Adrenal gland (tissue), 12 donors: ENCODE data around the gene ARPP21. TPM values are rescaled to one million over a fixed set of nuclear protein-coding genes. Genes with fewer than 3 reads are reported as not detected.

Source experiments
- DNase-seq, 7 donors: peaks; one replicate each; pipeline ENCODE4 v3.0.0-alpha.2; 2019 to 2020
- H3K27ac ChIP-seq, 5 donors: fragments of 200-600 bp; sonication (generic) in 4 of 5; 1 replicate in 3 of 5; 2 replicates in 2 of 5; pipeline versions ENCODE4 v1.5.1 to v1.8.0; 2016 to 2020; ENCODE audit warnings: mild to moderate bottlenecking in 1 of 5
- H3K27me3 ChIP-seq: fragments of 200-600 bp; 2 replicates; pipeline ENCODE4 v1.8.0; 2021
- H3K36me3 ChIP-seq, 2 donors: fragments of 200-600 bp; replicated peaks in 1 of 2; 1 replicate in 1 of 2; 2 replicates in 1 of 2; pipeline versions ENCODE4 v1.5.1 to v1.8.0; 2018 to 2022
- H3K4me1 ChIP-seq, 2 donors: fragments of 200-600 bp; replicated peaks in 1 of 2; 1 replicate in 1 of 2; 2 replicates in 1 of 2; pipeline versions ENCODE4 v1.5.1 to v1.8.0; 2018 to 2021
- H3K4me3 ChIP-seq, 4 donors: fragments of 200-600 bp; sonication (generic) in 3 of 4; one replicate each; pipeline ENCODE4 v1.5.1; 2016 to 2018
- H3K9me3 ChIP-seq, 3 donors: fragments of 200-600 bp; sonication (generic) in 1 of 3; replicated peaks in 1 of 3; 1 replicate in 2 of 3; 2 replicates in 1 of 3; pipeline versions ENCODE4 v1.5.1 to v1.8.0; 2016 to 2021
- CTCF ChIP-seq, 6 experiments: fragments of 450-650 bp in 4 of 6; fragments of 200-600 bp in 2 of 6; sonication (generic) in 1 of 6; IDR thresholded peaks; 1 replicate in 5 of 6; 2 replicates in 1 of 6; pipeline versions ENCODE4 v1.5.1 to v1.8.0; 2016 to 2021; ENCODE audit warnings: antibody characterized with exemption in 6 of 6, mild to moderate bottlenecking in 2 of 6, moderate library complexity in 1 of 6
- POLR2A ChIP-seq, 2 donors: fragments of 450-650 bp; IDR thresholded peaks; one replicate each; pipeline ENCODE4 v1.6.1; 2017; ENCODE audit warnings: antibody characterized with exemption in 2 of 2, mild to moderate bottlenecking in 2 of 2, moderate library complexity in 1 of 2
- WGBS, 4 donors: extraction: QIAGEN DNeasy Blood & Tissue Kit in 2 of 4; methylation state at CpG; one replicate each; pipeline versions ENCODE4 v1.1.5 to v1.1.7; 2013 to 2017; 5-methylcytosine and 5-hydroxymethylcytosine counted together
- intact Hi-C, 2 donors: fragments of 100-400 bp; cut with DNase I; formaldehyde crosslinking; loops; one replicate each; pipeline versions ENCODE4 v1.14.1 to v1.15.0; 2022 to 2023
- polyA plus RNA-seq, 3 donors: library from polyadenylated mRNA; stranded (reverse); fragments of 200-250 nt in 2 of 3; fragments of 350-450 nt in 1 of 3; fragmentation: Illumina TruSeq in 1 of 3; extraction: RNeasy Lipid Tissue Mini Kit (QIAGEN cat#74804) in 1 of 3; gene quantifications; one replicate each; pipeline ENCODE4 v1.2.3, GENCODE V29; 2013 to 2014
- total RNA-seq, 9 donors: library from RNA; depleted of rRNA in 4 of 9; stranded (reverse); fragments of >200 nt in 4 of 9; fragments of 120-200 nt in 1 of 9; fragmentation: NEBNext Ultra II Directional in 1 of 9; extraction: Animal tissue kit (Norgen Biotek cat#: 25700) in 1 of 9; gene quantifications; one replicate each; pipeline versions ENCODE4 v1.1.0 to v1.2.4, GENCODE V29; 2013 to 2023
- donor health status: healthy with polysubstance abuse.
- donor health status: Bipolar disorder and iron deficiency.
- donor health status: DM: yes; HTN: yes; CAD: no.
- donor health status: DM: no; HTN: no; CAD: no.
- donor health status: DM: no; HTN: no; CAD: no.
- donor health status: DM: yes; HTN: yes; CAD: no.

Gene ARPP21
- total and polyA plus RNA-seq, 12 donors, result 0.32 to 0.79 (median 0.72) TPM; not detected in 9

- TF ChIP-seq CTCF (IDR thresholded peaks at IDR 0.05) (no peak), POLR2A (IDR thresholded peaks at IDR 0.05) (no peak)
- H3K9me3 ChIP-seq, result no peaks in the 10 kb centered on the region
- no peak overlapping the region for H3K27ac ChIP-seq
- intact Hi-C loops, result no loop called here
- H3K4me1 ChIP-seq, result no peaks in the 10 kb centered on the region
- WGBS, 4 donors, result 81 to 90% (median 84%) methylated on average over 7 of the region's 7 CpGs
- H3K36me3 ChIP-seq, result no peaks in the 10 kb centered on the region
- H3K4me3 ChIP-seq, result no peak overlapping the region
- no peaks in the 10 kb centered on the region for H3K27me3 ChIP-seq
- DNase-seq, result no peak
Observed at GRCh38 chr3:35678643-35679161, 39.4 kb downstream of the ARPP21 start.

- Histone ChIP-seq H3K4me1 (no peaks in the 10 kb centered on the region), H3K36me3 (no peaks in the 10 kb centered on the region), H3K9me3 (no peaks in the 10 kb centered on the region), H3K4me3 (no peak overlapping the region), H3K27ac (no peak overlapping the region), H3K27me3 (no peaks in the 10 kb centered on the region)
- TF ChIP-seq CTCF (IDR thresholded peaks at IDR 0.05) (no peak), POLR2A (IDR thresholded peaks at IDR 0.05) (no peak)
- intact Hi-C loops, result no loop called here
- no peak for DNase-seq
- WGBS, 4 donors, result 85 to 93% (median 88%) methylated on average over 14 of the region's 14 CpGs
Observed at GRCh38 chr3:35679409-35680080, 40.2 kb downstream of the ARPP21 start.

- no peak overlapping the region for H3K27ac ChIP-seq
- H3K9me3 ChIP-seq, result no peaks in the 10 kb centered on the region
- H3K36me3 ChIP-seq, result no peaks in the 10 kb centered on the region
- TF ChIP-seq CTCF (IDR thresholded peaks at IDR 0.05) (no peak), POLR2A (IDR thresholded peaks at IDR 0.05) (no peak)
- intact Hi-C loops, result no loop called here
- H3K4me1 ChIP-seq, result no peaks in the 10 kb centered on the region
- DNase-seq, result no peak
- no peak overlapping the region for H3K4me3 ChIP-seq
- no peaks in the 10 kb centered on the region for H3K27me3 ChIP-seq
- WGBS, 4 donors, result 52 to 60% (median 53%) methylated on average over 5 of the region's 5 CpGs
Observed at GRCh38 chr3:35680866-35681650, 41.7 kb downstream of the ARPP21 start.

GRCh38 chr3:35685153-35685552, 45.8 kb downstream of the ARPP21 start:
- H3K9me3 ChIP-seq, result no peaks in the 10 kb centered on the region
- TF ChIP-seq POLR2A (IDR thresholded peaks at IDR 0.05), result no peak
- TF ChIP-seq CTCF (IDR thresholded peaks at IDR 0.05), result no peak
- no peak overlapping the region for H3K4me3 ChIP-seq
- H3K36me3 ChIP-seq, result no peaks in the 10 kb centered on the region
- H3K27ac ChIP-seq, result no peak overlapping the region
- H3K4me1 ChIP-seq, result no peaks in the 10 kb centered on the region
- intact Hi-C loops, result no loop called here
- H3K27me3 ChIP-seq, result no peaks in the 10 kb centered on the region
- no peak for DNase-seq
- 81 to 92% (median 88%) methylated on average over 3 of the region's 3 CpGs for WGBS, 4 donors
